Aorta (tissue), 5 donors: ENCODE data around the gene RHCG. TPM values are rescaled to one million over a fixed set of nuclear protein-coding genes. Genes with fewer than 3 reads are reported as not detected.

Experiments
- ATAC-seq: fragments of 200-7000 bp; cut with Tn5 transposase; one replicate; pipeline ENCODE4 v1.9.1; 2022; ENCODE audit warnings: moderate library complexity; ENCODE audit not compliant: low FRiP score
- DNase-seq, 2 donors: peaks; one replicate each; pipeline ENCODE4 v3.0.0-alpha.2; 2020
- H3K27ac ChIP-seq, 2 donors: one replicate each; pipeline ENCODE4 v1.5.1; 2013; ENCODE audit warnings: low read length in 2 of 2, mild to moderate bottlenecking in 2 of 2, moderate library complexity in 2 of 2, control low read depth in 1 of 2, inconsistent platforms in 1 of 2, low read depth in 1 of 2
- H3K27me3 ChIP-seq, 2 donors: one replicate each; pipeline ENCODE4 v1.6.1; 2013; ENCODE audit warnings: control low read depth in 1 of 2, low read length in 1 of 2, mild to moderate bottlenecking in 1 of 2, moderate library complexity in 1 of 2; ENCODE audit not compliant: insufficient read depth in 2 of 2, control insufficient read depth in 1 of 2
- H3K36me3 ChIP-seq, 2 donors: one replicate each; pipeline ENCODE4 v1.6.1; 2013; ENCODE audit warnings: control low read depth in 1 of 2, low read length in 1 of 2, mild to moderate bottlenecking in 1 of 2; ENCODE audit not compliant: insufficient read depth in 2 of 2, control insufficient read depth in 1 of 2
- H3K4me1 ChIP-seq, 2 donors: one replicate each; pipeline ENCODE4 v1.6.1; 2013; ENCODE audit warnings: low read length in 2 of 2, control low read depth in 1 of 2, mild to moderate bottlenecking in 1 of 2, moderate library complexity in 1 of 2; ENCODE audit not compliant: insufficient read depth in 2 of 2, control insufficient read depth in 1 of 2
- H3K4me3 ChIP-seq, 2 donors: one replicate each; pipeline ENCODE4 v1.5.1; 2013; ENCODE audit warnings: low read length in 2 of 2, control low read depth in 1 of 2, mild to moderate bottlenecking in 1 of 2
- H3K9me3 ChIP-seq: one replicate; pipeline ENCODE4 v1.6.1; 2013; ENCODE audit warnings: mild to moderate bottlenecking, low read length; ENCODE audit not compliant: control insufficient read depth
- WGBS, 2 donors: extraction: QIAGEN DNeasy Blood & Tissue Kit; methylation state at CpG; one replicate each; pipeline ENCODE4 v1.1.7; 2013; 5-methylcytosine and 5-hydroxymethylcytosine counted together
- intact Hi-C, 2 donors: fragments of 100-400 bp; cut with DNase I; formaldehyde crosslinking; loops; one replicate each; pipeline versions ENCODE4 v1.14.2 to v1.15.0; 2022
- polyA plus RNA-seq, 2 donors: library from polyadenylated mRNA; stranded (reverse); fragments of 200-250 nt; gene quantifications; one replicate each; pipeline ENCODE4 v1.2.3, GENCODE V29; 2013
- total RNA-seq, 2 donors: library from RNA; stranded (reverse); fragmentation: NEBNext Ultra II Directional; extraction: Animal tissue kit (Norgen Biotek cat#: 25700); gene quantifications; one replicate each; pipeline ENCODE4 v1.2.1, GENCODE V29; 2021
- donor health status: healthy with polysubstance abuse.
- donor health status: Bipolar disorder and iron deficiency.
- donor health status: DM: no; HTN: no; CAD: no.
- donor health status: DM: no; HTN: no; CAD: no.
- donor health status: DM: yes; HTN: yes; CAD: no.

RHCG gene
- total and polyA plus RNA-seq, 4 donors: 1.0 to 2.1 TPM; not detected in 2

DNA sequence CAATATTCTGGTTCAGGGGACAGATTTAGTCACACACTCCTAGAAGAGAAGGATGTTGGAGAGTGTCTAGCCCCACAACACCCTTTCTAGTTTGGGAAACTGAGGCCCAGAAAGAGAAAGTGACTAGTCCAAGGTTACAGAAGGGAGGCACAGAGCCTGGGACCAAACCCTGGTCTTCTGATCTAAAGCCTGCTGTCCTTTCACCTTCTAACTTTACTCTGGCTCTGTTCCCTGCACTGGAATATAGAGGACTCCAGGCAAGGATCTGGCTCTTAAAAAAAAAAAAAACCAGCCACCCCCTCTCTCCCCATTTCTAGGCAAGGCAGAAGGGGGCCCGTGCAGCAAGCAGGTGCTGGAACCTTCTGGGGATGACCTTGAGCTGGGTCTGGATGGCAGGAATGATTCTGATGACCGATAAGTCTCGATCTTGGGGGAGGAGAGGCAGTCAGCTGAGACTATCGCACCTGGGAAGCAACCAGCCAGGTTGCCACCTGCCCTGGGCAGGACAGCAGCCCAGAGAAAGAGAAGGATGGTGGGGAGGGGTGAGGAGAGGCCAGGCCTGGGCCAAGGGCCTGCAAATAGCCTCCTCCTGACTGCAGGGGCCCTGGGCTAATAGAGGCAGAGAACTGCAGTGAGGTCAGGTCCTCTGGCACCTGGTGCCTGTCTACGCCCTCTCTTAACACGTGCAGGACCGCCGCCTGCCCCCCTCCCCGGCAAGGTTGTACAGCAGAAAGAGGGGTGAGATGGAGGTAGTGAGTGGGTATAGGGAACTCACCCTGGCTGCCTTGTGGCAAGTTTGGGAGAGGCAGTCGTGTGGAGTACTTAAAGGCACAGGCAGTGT lies 30.4 kb upstream of the RHCG start:
- H3K36me3 ChIP-seq: no peaks in the 10 kb centered on the region
- H3K4me3 ChIP-seq: no peak overlapping the region
- intact Hi-C loops: no loop called here
- ATAC-seq: no peak
- peaks cover 2% of the 10 kb centered on the region for H3K9me3 ChIP-seq
- no peak for DNase-seq
- H3K4me1 ChIP-seq: no peaks in the 10 kb centered on the region
- 71 to 76% methylated on average over 10 of the region's 10 CpGs for WGBS, 2 donors
- H3K27me3 ChIP-seq: no peaks in the 10 kb centered on the region
- H3K27ac ChIP-seq: no peak overlapping the region

DNA sequence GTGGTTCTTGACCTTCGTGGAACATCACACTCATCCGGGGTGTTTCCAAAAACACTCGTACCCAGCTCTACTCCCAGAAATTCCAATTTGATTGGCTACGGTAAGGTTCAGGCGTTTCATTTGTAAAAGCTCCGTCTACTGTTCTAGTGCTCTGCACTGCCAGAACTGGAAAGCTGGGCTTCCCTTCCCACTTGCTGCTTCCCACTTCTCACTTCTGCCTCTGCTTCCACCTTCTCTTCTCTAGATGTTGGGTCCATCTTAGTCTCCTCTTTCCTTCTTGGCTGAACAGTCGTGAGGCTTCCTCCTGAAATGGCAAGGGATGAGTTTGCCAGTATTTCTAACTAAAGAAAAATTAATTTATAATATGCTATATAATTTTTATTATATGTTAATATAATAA lies 29.8 kb upstream of the RHCG start:
- H3K9me3 ChIP-seq: no peaks in the 10 kb centered on the region
- intact Hi-C loops: no loop called here
- no peaks in the 10 kb centered on the region for H3K4me1 ChIP-seq
- H3K4me3 ChIP-seq: no peak overlapping the region
- no peaks in the 10 kb centered on the region for H3K27me3 ChIP-seq
- 83 to 85% methylated on average over 7 of the region's 7 CpGs for WGBS, 2 donors
- ATAC-seq (no peak), DNase-seq (no peak)
- no peak overlapping the region for H3K27ac ChIP-seq
- H3K36me3 ChIP-seq: no peaks in the 10 kb centered on the region

DNA sequence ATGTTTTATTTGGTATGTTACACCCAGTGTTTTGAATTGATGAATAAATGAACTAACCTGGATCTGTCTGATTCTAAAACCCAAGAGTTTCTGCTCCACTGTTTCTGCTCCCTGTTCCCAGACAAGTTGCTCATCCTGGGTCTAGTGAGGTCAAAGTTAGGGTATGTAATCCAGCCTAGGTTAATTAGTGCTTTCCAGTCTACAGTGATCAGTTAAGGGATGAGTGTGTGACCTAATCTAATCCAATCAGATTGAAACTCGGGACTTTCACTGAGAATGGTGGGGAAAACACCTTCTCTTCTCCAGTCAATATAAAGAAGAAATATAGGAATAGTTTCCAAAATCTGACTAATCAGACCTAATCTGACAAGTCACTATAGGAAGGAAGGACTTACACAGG lies 27.8 kb upstream of the RHCG start:
- ATAC-seq (no peak), DNase-seq (no peak)
- H3K4me1 ChIP-seq: no peaks in the 10 kb centered on the region
- H3K9me3 ChIP-seq: peaks cover 4% of the 10 kb centered on the region
- 78 to 81% methylated on average over 1 of the region's 1 CpG for WGBS, 2 donors
- H3K27ac ChIP-seq: no peak overlapping the region
- no peaks in the 10 kb centered on the region for H3K36me3 ChIP-seq
- no peaks in the 10 kb centered on the region for H3K27me3 ChIP-seq
- no peak overlapping the region for H3K4me3 ChIP-seq
- intact Hi-C loops: no loop called here

DNA sequence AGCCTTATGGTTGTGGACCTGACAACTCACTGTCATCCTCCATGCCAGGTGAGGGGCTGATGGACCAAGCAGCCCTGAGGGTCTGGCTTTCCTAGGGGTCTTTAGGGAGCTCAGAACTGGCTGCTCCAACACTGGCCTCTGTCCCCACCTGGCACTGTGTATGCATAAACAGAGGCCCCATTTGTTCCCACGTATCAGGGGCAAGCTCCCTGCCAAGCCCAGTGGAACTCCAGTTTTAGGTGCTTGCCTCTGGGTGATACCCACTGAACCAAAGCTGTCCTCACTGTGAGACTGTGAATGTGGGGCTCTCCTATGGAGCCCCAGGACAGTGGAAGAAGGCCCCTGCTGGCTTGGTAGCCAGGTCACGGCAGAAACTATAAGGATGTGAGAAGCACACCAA lies 26.7 kb upstream of the RHCG start:
- no peaks in the 10 kb centered on the region for H3K27me3 ChIP-seq
- no peak overlapping the region for H3K27ac ChIP-seq
- H3K4me3 ChIP-seq: no peak overlapping the region
- H3K36me3 ChIP-seq: no peaks in the 10 kb centered on the region
- H3K4me1 ChIP-seq: no peaks in the 10 kb centered on the region
- ATAC-seq: peak; percentile 19
- WGBS, 2 donors: 43 to 46% methylated on average over 2 of the region's 2 CpGs
- intact Hi-C loops: no loop called here
- peaks cover 4% of the 10 kb centered on the region for H3K9me3 ChIP-seq
- no peak for DNase-seq

DNA sequence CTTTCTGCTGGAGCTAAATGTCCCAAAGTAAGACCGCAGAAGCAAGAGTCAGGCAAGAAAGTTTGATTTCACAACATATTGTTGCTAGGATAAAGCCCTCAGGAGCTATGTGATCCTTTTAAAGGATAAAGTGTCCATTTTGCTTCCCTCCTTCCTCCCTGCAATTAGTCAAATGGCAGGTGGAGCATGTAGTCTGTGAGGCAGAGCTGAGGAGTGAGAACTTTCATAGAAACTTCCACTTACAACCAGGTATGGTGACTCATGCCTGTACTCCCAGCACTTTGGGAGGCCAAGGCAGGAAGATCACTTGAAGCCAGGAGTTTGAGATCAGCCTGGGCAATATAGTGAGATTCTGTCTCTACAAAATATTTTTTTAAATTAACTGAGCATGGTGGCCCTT lies 25.2 kb upstream of the RHCG start:
- H3K27me3 ChIP-seq: no peaks in the 10 kb centered on the region
- ATAC-seq: no peak
- H3K36me3 ChIP-seq: no peaks in the 10 kb centered on the region
- no peak overlapping the region for H3K4me3 ChIP-seq
- H3K9me3 ChIP-seq: peaks cover 4% of the 10 kb centered on the region
- no peak for DNase-seq
- no peak overlapping the region for H3K27ac ChIP-seq
- WGBS, 2 donors: 90 to 93% methylated on average over 1 of the region's 1 CpG
- intact Hi-C loops: no loop called here
- no peaks in the 10 kb centered on the region for H3K4me1 ChIP-seq

DNA sequence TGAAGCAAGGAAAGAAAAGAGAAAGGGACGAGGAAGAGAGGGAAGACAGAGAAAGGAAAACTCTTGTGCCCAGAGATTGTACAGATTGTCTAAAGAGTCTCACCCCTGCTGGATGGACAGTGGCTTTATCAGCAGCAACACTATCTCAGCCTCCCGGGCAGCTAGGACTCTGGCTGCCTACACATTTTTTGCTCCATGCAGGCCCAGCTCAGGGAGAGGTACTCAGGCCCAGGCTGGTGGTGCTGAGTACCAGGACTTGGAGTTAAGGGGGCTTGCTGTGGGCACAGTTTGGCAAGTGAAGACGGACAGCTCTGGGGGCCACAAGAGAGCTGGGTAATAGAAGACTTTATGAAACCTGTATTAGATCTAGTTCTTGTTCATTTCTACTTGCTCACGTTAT lies 19.1 kb upstream of the RHCG start:
- Histone ChIP-seq H3K4me3 (no peak overlapping the region), H3K27me3 (no peaks in the 10 kb centered on the region), H3K36me3 (no peaks in the 10 kb centered on the region), H3K27ac (no peak overlapping the region), H3K4me1 (no peaks in the 10 kb centered on the region), H3K9me3 (no peaks in the 10 kb centered on the region)
- intact Hi-C loops: no loop called here
- ATAC-seq (no peak), DNase-seq (no peak)
- WGBS, 2 donors: 48 to 63% methylated on average over 4 of the region's 4 CpGs

DNA sequence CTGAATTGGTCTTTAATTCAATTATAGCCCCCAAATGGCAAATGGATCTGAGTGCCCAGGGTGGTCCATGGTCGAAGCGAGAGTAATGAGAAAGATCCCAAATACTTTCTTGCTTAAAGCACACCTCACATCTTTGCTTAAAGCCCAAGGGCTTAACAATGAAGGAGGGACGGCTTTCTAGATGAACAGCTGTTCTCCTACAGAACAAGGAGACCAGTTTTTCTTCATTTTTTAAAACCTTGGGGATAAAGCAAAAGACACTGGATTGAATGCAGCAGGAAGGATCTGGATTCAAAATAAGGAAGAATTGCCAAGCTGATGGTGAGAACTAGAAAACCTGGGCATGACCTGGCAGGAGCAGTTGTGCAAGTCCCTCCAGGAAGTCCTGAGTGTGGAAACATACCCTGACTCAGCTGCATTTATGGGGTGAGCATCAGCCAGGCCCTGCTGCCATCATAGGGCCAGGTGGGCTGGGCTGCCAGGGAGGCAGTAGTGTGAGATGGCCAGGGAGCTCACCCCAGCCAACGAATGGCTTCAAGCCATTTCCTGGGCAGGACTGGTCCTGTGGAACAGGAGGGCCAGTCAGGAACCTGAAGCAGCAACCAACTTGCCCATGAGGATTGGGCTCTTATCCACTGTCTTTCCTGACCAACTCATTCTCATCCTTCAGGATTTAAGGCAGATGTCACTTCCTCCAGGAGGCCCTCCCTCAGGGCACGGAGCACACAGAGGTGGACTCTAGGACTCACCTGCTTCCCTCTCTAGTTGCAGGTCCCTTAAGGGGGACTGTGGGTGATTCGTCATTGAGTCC lies 18.4 kb upstream of the RHCG start:
- Histone ChIP-seq H3K36me3 (no peaks in the 10 kb centered on the region), H3K27ac (no peak overlapping the region), H3K9me3 (no peaks in the 10 kb centered on the region), H3K4me1 (no peaks in the 10 kb centered on the region), H3K4me3 (no peak overlapping the region), H3K27me3 (no peaks in the 10 kb centered on the region)
- intact Hi-C loops: no loop called here
- DNase-seq: no peak
- ATAC-seq: no peak
- WGBS, 2 donors: 74 to 78% methylated on average over 6 of the region's 6 CpGs

DNA sequence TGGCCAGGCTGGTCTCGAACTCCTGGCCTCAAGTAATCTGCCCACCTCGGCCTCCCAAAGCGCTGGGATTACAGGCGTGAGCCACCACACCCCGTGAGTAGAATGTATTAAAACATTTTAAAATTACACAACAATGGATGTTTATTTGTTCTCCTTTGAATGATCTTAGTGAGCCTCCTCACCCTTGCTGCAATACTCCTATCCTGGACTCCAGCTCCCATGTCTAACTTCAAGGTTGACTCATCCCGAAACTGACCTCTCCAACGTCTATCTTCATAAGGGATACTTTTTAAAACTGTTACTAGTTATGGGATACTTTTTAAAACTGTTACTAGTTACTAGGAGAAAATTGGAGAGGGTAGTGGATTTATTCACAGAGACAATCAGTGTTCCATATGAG lies 17.8 kb upstream of the RHCG start:
- Histone ChIP-seq H3K4me3 (no peak overlapping the region), H3K4me1 (no peaks in the 10 kb centered on the region), H3K27ac (no peak overlapping the region), H3K9me3 (no peaks in the 10 kb centered on the region), H3K36me3 (no peaks in the 10 kb centered on the region), H3K27me3 (no peaks in the 10 kb centered on the region)
- intact Hi-C loops: no loop called here
- ATAC-seq: no peak
- 82 to 84% methylated on average over 7 of the region's 7 CpGs for WGBS, 2 donors
- DNase-seq: no peak

DNA sequence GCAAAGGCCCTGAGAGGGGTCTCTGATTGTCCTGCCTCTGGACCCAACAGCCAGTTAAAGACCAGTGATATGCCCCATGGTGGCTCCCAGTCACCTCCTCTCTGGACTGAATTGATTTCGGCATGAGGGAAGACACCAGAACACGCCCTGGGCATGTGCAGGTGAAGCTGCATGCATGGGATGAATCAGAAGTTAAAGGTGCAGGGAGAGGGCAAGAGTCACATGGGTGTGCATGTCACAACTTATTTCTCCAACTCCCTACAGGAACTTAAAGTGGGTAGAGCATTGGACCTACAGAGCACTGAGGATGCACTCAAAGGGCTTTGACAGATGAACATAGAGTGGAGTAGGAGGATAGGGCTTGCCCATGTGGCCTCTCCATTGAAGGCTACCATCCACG lies 16.9 kb upstream of the RHCG start:
- H3K36me3 ChIP-seq: no peaks in the 10 kb centered on the region
- no peak overlapping the region for H3K27ac ChIP-seq
- H3K9me3 ChIP-seq: no peaks in the 10 kb centered on the region
- no peaks in the 10 kb centered on the region for H3K4me1 ChIP-seq
- DNase-seq: no peak
- H3K4me3 ChIP-seq: no peak overlapping the region
- no peaks in the 10 kb centered on the region for H3K27me3 ChIP-seq
- intact Hi-C loops: no loop called here
- ATAC-seq: no peak
- 79 to 85% methylated on average over 3 of the region's 3 CpGs for WGBS, 2 donors
